ENCODE measurements around the gene PEG3. TPM values are rescaled to one million over a fixed set of nuclear protein-coding genes. Genes with fewer than 3 reads are reported as not detected.

Gene PEG3
- total RNA-seq, 1 donor from 2014 or later: 11.6 TPM

- no peaks in the 10 kb centered on the region for H3K27me3 Mint-ChIP-seq (ENCODE audit: unreplicated experiment)
- peaks cover 15% of the 10 kb centered on the region for H3K36me3 Mint-ChIP-seq (ENCODE audit: unreplicated experiment)
- no peak overlapping the region for H3K4me3 Mint-ChIP-seq (ENCODE audit: unreplicated experiment)
- H3K4me1 Mint-ChIP-seq (ENCODE audit: low read depth, unreplicated experiment): no peaks in the 10 kb centered on the region
- no peak for TF ChIP-seq CTCF (IDR thresholded peaks at IDR 0.05; ENCODE audit: partially characterized antibody, unreplicated experiment)
- peaks cover 7% of the 10 kb centered on the region for H3K9me3 Mint-ChIP-seq (ENCODE audit: unreplicated experiment)
- DNase-seq: no peak
- H3K27ac Mint-ChIP-seq (ENCODE audit: unreplicated experiment): no peak overlapping the region
Measured at GRCh38 chr19:56823417-56823816, 17.1 kb downstream of the PEG3 start.

GRCh38 chr19:56822755-56823154 is 17.8 kb downstream of the PEG3 start:
- Mint-ChIP-seq H3K36me3 (ENCODE audit: unreplicated experiment) (peaks cover 16% of the 10 kb centered on the region), H3K27me3 (ENCODE audit: unreplicated experiment) (peaks cover 2% of the 10 kb centered on the region), H3K27ac (ENCODE audit: unreplicated experiment) (no peak overlapping the region), H3K4me3 (ENCODE audit: unreplicated experiment) (no peak overlapping the region), H3K4me1 (ENCODE audit: low read depth, unreplicated experiment) (no peaks in the 10 kb centered on the region), H3K9me3 (ENCODE audit: unreplicated experiment) (peaks cover 8% of the 10 kb centered on the region)
- no peak for TF ChIP-seq CTCF (IDR thresholded peaks at IDR 0.05; ENCODE audit: partially characterized antibody, unreplicated experiment)
- no peak for DNase-seq

GRCh38 chr19:56821675-56822074 is 18.9 kb downstream of the PEG3 start:
- H3K4me1 Mint-ChIP-seq (ENCODE audit: low read depth, unreplicated experiment): no peaks in the 10 kb centered on the region
- TF ChIP-seq CTCF (IDR thresholded peaks at IDR 0.05; ENCODE audit: partially characterized antibody, unreplicated experiment): no peak
- DNase-seq: no peak

GRCh38 chr19:56821209-56821608 is 19.3 kb downstream of the PEG3 start:
- peaks cover 29% of the 10 kb centered on the region for H3K36me3 Mint-ChIP-seq (ENCODE audit: unreplicated experiment)

More at GRCh38 chr19:56821675-56822074, 18.9 kb downstream of the PEG3 start:
- Mint-ChIP-seq H3K9me3 (ENCODE audit: unreplicated experiment) (peaks cover 9% of the 10 kb centered on the region), H3K36me3 (ENCODE audit: unreplicated experiment) (peaks cover 26% of the 10 kb centered on the region), H3K27me3 (ENCODE audit: unreplicated experiment) (peaks cover 2% of the 10 kb centered on the region), H3K4me3 (ENCODE audit: unreplicated experiment) (no peak overlapping the region), H3K27ac (ENCODE audit: unreplicated experiment) (no peak overlapping the region)

GRCh38 chr19:56819166-56819565 is 21.4 kb downstream of the PEG3 start:
- Mint-ChIP-seq H3K4me3 (ENCODE audit: unreplicated experiment) (no peak overlapping the region), H3K36me3 (ENCODE audit: unreplicated experiment) (peaks cover 29% of the 10 kb centered on the region), H3K4me1 (ENCODE audit: low read depth, unreplicated experiment) (no peaks in the 10 kb centered on the region), H3K9me3 (ENCODE audit: unreplicated experiment) (peaks cover 13% of the 10 kb centered on the region), H3K27me3 (ENCODE audit: unreplicated experiment) (peaks cover 4% of the 10 kb centered on the region), H3K27ac (ENCODE audit: unreplicated experiment) (no peak overlapping the region)
- no peak for DNase-seq
- TF ChIP-seq CTCF (IDR thresholded peaks at IDR 0.05; ENCODE audit: partially characterized antibody, unreplicated experiment): no peak

More at GRCh38 chr19:56821209-56821608, 19.3 kb downstream of the PEG3 start:
- Mint-ChIP-seq H3K27ac (ENCODE audit: unreplicated experiment) (no peak overlapping the region), H3K27me3 (ENCODE audit: unreplicated experiment) (peaks cover 2% of the 10 kb centered on the region), H3K9me3 (ENCODE audit: unreplicated experiment) (peaks cover 11% of the 10 kb centered on the region), H3K4me3 (ENCODE audit: unreplicated experiment) (no peak overlapping the region), H3K4me1 (ENCODE audit: low read depth, unreplicated experiment) (no peaks in the 10 kb centered on the region)
- DNase-seq: no peak
- no peak for TF ChIP-seq CTCF (IDR thresholded peaks at IDR 0.05; ENCODE audit: partially characterized antibody, unreplicated experiment)

All from glutamatergic neuron (in vitro differentiated cells).